Measurements from ENCODE around the gene SLC22A14. TPM values are rescaled to one million over a fixed set of nuclear protein-coding genes. Genes with fewer than 3 reads are reported as not detected.

SLC22A14 gene
- total RNA-seq, 2 experiments from 2014 or later: 0.11 TPM; not detected in 1

DNA sequence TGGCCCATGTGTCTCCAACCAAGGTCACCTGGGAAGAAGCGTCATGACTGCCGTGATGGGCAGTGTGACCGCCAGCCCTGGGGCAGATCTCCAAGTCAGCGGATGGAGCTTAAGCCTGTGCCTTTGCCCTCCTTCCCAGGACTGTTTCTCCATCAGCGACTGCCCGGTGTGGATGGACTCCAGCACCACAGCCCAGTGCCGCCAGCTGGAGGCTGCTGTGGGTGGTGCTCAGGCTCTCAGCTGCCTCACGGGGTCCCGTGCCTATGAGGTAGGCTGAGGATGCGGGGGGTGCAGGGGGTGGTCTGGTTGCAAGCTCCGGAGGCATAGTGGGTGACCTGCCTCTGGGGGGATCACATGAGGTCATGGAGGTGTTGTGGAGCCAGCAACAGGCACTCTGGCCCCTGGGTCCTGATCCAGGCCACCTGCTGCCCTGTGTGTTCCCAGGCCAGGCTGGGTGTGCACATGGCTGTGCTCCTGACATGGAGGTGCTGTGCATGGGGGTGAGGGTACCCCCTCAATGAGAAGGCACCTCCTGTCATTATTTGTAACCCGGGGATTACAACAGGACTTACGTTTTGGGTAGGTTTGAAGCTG is 83.5 kb downstream of the SLC22A14 start:
- ChIA-PET POLR2A (no interaction called here), CTCF (interaction anchor here (0.9 kb wide), 1 partner anchor 19 kb away, joined by 3 read pairs; the partner anchor contains the start of gene XYLB)

DNA sequence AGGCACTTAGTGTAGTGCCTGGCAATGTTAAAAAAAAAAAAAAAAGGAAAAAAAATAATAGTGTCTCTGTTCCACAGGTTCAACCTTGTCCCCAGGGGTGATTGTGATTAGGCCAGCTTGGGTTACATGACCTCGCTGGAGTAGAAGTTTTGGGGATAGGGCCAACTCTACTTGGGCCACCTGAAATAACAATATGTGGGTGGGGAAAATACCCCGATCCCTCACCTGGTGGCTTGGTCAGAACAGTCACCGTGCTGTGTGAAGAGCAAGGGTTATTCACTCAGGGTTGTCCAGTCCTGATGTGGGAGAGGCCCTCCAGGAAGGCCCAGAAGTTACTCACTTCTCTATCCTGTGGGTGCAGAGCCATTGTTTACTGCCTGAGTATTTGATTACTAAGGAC is 84.0 kb downstream of the SLC22A14 start:
- CTCF ChIA-PET: no interaction called here

DNA sequence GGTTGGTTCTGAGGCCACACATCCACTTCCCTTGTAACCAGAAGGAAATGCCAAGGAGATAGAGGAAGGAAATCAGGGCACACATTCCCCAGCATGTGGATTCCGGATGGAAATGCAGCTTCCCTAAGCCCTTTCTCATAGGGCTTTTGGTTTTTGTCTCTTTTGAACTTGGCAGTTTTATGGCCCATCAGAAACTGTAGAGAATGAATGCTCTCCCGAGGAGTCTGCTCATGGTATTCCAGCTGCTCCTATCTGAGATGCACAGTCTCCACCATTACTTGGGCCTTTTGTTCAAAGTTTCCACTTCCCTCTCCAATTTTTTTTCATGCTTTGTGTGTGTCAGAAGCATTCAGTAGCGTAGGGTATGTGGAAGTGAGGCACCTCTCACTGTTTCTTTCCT is 85.7 kb downstream of the SLC22A14 start:
- POLR2A ChIA-PET: no interaction called here
- CTCF ChIA-PET: no interaction called here

More for the DNA sequence above, 84.0 kb downstream of the SLC22A14 start:
- POLR2A ChIA-PET: no interaction called here

Other genes with a start within 250 kb of the SLC22A14 start
- under 1 TPM; 0.63 to 0.99 TPM for gene DLEC1, start 243.1 kb upstream of the SLC22A14 start, total RNA-seq
- 10 to 100 TPM; 73.5 to 75.3 TPM for gene ACAA1, start 145.2 kb upstream of the SLC22A14 start, total RNA-seq
- gene MYD88, start 143.6 kb upstream of the SLC22A14 start, total RNA-seq: 10 to 100 TPM; 34.2 to 34.5 TPM
- gene OXSR1, start 116.8 kb upstream of the SLC22A14 start, total RNA-seq: 10 to 100 TPM; 61.2 to 63.6 TPM
- under 1 TPM; 0.23 to 0.36 TPM for gene SLC22A13, start 16.5 kb upstream of the SLC22A14 start, total RNA-seq
- gene XYLB, start 64.5 kb downstream of the SLC22A14 start, total RNA-seq: 1 to 10 TPM; 5.9 to 6.9 TPM
- gene ACVR2B, start 171.6 kb downstream of the SLC22A14 start, total RNA-seq: 1 to 10 TPM; 6.6 to 7.1 TPM
- 10 to 100 TPM; 16.7 to 17.7 TPM for gene EXOG, start 214.0 kb downstream of the SLC22A14 start, total RNA-seq

Data from activated CD8-positive, alpha-beta memory T cell treated with anti-CD3 and anti-CD28 coated beads for 36 hours (primary cell).